GM21381 (cell line): Measurements from ENCODE around the gene FOXP4.

Experiments used
- ATAC-seq: cut with Tn5 transposase; IDR thresholded peaks from one replicate; pipeline ENCODE4 v1.9.1; 2021; ENCODE audit warnings: mild to moderate bottlenecking, moderate library complexity; ENCODE audit not compliant: unreplicated experiment

The FOXP4 gene

GRCh38 chr6:41580690-41581089, 34.5 kb downstream of the FOXP4 start:
- no peak for ATAC-seq

GRCh38 chr6:41581381-41581991, 35.3 kb downstream of the FOXP4 start:
- ATAC-seq = no peak

- no peak for ATAC-seq
These were observed 36.4 kb downstream of the FOXP4 start for GRCh38 chr6:41582540-41582939.

DNA sequence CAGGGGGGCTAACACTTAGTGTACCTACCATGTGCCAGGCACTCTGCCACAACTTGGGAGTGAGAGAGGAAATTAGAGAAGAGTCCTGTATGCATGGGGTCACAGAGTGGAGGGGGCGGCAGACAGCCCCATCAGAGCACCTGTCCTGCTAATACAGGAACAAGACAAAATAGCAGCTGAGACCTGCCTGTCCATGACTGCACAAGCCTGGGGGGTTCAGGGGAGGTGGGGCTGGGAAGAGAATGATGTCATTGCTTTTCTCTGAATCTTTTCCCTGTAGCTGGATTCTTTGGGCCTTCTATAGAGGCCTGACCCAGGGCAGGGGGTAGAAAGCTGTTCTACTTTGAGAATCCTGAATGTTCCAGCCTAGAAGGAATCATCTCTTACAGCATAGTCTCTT, 37.4 kb downstream of the FOXP4 start:
- no peak for ATAC-seq

DNA sequence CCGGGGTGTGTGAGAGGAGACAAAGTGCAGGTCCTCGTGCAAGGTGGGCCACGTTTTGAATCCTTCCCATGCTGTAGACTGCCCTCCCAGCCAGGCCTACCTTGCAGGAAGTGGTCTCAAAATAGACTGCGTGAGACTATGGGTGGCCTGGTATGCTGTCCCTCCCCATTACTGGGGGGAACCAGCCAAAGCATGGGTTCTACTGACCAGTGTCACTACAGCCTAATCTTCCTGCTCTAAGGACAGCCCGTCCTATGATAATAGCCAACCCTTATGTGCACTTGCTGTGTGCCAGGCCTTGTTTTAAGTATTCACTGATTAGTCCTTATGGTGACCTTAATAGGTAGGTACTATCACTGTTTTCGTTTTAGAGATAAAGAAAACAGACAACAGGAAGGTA, 38.0 kb downstream of the FOXP4 start:
- ATAC-seq = no peak

GRCh38 chr6:41584668-41585205, 38.6 kb downstream of the FOXP4 start:
- ATAC-seq = no peak

GRCh38 chr6:41585605-41586004, 39.4 kb downstream of the FOXP4 start:
- ATAC-seq = no peak

DNA sequence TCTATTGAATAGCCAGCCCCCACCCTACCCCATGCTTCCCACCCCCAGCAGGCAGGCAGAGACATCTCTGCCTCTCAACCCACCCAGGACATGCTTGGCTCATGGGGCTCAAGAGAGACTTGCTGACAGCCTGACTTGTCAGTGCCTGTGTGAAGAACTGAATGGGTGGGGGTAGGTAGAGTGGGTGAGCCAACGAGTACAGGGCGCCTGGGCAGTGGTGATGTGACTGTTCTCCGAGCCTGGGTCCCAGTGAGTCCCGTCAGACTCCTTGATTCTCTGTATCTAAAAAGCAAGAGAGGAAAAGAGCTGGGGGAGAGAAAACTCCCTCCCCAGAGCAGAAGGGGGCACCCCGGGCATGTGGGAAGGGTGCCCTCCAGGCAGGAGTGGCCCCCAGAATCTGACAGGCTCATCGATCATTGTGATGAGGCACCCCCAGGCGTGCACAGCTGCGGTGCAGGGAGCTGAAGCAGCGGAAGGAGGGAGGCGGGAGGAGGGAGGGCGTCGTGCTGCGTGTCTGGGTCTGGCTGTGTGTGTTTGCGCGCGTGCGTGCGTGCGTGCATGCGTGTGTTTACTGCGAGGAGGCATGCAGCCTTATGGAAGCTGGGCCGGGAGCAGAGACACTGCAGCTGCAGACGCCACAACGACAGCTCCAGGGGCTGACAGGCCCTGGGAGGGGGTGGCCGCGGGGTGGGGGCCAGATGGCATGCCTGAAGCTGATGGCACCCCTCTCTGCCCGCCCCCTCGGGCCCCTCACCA, 40.2 kb downstream of the FOXP4 start:
- ATAC-seq = no peak

GRCh38 chr6:41587131-41587879, 41.1 kb downstream of the FOXP4 start:
- no peak for ATAC-seq

GRCh38 chr6:41588111-41588510, 41.9 kb downstream of the FOXP4 start:
- ATAC-seq = no peak

DNA sequence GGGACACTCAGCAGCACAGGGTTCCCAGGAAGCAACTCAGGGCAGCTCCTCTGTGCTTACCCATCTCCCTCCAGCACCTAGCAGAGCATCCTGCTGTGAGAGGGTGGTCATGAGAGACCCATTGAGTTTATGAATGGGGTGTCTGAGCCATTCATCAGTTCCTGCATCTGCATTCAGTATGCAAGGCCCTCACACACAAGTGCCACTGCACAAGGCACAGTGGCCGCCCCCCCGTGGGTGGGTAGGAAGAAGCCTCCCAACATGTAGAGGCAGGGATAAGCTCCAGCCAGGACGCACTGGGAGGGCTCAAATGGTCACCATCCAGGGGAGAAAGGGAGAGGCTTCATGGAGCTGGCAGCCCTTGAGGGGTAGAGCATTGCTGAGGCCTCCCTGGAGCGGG, 43.0 kb downstream of the FOXP4 start:
- ATAC-seq = no peak

DNA sequence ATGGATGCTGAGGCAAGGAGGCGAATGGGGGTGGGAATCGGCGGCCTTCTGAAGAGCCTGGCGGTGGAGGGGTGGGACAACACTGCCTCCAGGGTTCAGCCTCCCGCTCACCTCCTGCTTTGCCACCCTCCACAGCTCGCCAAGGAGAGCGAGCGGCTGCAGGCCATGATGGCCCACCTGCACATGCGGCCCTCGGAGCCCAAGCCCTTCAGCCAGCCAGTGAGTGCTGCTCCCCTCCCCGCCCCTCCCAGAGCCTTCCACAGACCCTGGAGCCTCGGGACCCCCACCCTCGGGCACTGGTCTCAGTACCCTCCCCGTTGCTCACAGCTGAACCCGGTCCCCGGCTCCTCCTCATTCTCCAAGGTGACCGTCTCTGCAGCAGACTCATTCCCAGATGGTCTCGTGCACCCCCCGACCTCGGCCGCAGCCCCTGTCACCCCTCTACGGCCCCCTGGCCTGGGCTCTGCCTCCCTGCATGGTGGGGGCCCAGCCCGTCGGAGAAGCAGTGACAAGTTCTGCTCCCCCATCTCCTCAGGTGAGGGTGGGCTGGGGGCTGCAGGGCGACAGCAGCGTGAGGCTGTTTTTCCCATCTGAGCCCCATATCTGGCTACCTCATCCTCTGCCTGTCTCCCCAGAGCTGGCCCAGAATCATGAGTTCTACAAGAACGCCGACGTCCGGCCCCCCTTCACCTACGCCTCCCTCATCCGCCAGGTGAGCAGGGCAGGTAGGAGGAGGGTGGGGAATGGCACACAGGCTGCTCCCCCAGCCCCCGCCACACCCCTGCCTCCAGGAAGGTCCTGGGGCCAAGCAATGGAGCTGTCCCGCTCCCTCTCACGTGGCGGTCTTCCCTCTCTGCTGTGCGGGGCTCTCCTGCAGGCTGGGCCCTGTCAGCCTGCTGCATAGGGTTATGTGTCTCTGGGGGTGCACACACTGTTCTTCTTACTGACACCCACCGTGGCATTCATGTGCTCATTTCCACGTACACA, 43.7 kb downstream of the FOXP4 start:
- no peak for ATAC-seq

DNA sequence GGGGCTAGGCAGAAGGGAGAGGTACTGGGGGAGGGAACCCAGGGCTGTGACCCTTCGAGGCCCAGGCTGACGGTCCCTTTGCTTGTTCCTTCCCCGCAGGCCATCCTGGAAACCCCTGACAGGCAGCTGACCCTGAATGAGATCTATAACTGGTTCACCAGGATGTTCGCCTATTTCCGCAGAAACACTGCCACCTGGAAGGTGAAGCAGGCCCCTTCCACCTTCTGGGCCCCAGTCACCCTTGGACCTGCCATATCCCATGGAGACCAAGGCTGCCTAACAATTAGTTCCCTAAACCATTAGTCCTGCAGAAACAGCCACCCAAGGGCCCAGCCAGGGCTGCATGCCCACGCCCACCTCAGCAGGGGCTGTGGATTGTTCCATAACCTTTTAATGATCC, 44.9 kb downstream of the FOXP4 start:
- ATAC-seq = no peak

GRCh38 chr6:41591859-41592502, 45.8 kb downstream of the FOXP4 start:
- ATAC-seq = no peak

DNA sequence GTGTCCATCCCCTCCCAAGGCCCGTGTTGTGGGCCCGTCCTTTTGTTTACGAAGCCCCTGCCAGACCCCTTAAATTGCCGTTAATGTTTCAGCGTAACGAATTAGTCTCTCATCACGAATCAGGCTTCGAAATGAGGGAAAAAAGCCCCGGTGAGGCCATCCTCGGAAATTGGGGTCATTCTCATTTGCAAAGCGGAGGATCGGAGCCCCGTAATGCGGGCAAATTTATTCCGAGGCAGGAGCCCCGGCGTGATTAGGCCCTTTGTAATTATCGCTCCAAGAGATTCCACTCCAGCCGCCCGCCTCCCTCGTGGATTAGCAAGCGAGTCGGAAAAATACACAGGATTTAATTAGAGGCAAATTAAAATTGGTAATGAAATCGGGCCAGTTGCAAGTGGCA, 47.2 kb downstream of the FOXP4 start:
- ATAC-seq = no peak

GRCh38 chr6:41593839-41594238, 47.7 kb downstream of the FOXP4 start:
- ATAC-seq = no peak

DNA sequence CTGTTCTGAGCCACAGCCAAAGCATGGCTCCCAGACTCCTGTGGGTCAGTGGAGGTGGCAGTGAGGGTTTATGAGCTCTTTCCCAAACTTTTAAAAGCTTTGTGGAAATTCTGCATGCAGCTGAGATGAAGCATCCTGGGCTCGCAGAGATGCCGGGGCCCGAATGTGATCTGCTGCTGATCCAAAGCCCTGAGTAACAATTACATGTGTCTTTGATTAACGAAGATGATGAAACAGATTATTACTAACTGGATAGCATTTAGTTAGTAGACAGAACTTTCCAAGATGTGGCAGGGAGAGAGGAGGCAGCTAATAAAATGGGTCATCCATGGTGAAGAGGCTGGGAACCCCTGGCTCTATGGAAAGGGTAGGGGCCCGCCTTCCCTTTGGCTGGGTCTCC, 48.1 kb downstream of the FOXP4 start:
- ATAC-seq = no peak

DNA sequence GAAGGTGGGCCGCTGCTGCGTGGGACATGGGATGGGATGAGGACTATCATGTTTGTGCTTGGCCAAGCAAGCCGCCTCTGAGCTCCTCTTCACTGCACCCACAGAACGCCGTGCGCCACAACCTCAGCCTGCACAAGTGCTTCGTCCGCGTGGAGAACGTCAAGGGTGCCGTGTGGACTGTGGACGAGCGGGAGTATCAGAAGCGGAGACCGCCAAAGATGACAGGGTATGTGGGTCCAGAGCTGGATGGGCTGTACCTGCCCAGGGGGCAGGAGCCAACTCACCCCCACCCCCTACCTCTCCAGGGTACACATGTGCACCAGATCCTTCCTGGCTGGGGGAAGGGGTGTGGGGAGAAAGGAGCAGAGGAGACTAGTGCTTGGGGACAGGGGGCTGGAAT, 48.6 kb downstream of the FOXP4 start:
- no peak for ATAC-seq

DNA sequence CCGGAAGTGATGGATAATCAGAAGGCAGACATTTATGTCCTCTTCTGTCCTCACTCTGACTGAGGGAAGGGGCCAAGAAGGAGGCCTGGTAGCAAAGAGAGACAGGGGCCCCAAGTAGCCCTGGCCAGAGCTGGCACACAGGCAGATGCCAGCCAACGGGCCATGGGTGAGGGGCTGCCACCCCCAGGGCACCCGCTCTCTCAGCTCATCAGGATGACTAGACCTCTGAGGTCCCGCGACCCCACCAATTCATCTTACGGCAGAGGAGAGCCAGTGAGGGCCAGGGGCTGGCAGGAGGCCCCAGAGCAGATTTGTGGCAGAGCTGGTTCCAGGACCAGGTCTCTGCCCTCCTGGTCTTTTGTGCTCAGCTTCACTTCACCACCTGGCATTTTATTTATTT, 49.0 kb downstream of the FOXP4 start:
- no peak for ATAC-seq

DNA sequence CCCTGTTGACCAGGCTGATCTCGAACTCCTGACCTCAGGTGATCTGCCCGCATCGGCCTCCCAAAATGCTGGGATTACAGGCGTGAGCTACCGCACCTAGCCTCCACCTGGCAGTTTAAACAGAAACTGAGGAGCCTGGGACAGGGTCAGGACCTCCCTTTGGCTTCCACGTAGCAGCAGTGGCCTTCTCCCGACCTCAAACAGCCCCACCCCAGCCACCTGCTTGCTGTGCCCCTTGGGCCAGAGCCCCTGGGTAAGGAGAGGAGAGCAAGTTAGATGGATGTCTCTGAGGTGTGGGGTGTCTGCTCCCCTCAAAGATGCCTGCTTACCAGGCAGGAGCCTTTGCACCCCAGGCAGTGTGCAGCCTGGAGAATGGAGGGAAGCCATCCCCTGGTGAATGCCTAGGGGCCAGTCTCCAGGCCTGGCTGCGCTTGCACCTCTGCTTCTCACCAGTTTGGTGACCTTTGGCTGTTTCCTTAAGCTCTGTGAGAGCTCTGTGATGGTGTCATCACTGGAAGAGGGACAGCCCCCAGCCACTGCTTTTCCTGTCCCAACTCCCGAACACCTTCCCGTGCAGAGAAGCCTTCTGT, 50.0 kb downstream of the FOXP4 start:
- no peak for ATAC-seq
